Measurements from ENCODE around the gene ELFN1. TPM values are rescaled to one million over a fixed set of nuclear protein-coding genes. Genes with fewer than 3 reads are reported as not detected.

ELFN1 gene
- polyA plus RNA-seq, 4 donors: 0.80 to 2.0 TPM; not detected in 2

- no peaks in the 10 kb centered on the region for H3K9me3 ChIP-seq (ENCODE audit: control insufficient read depth in 2 of 2, insufficient read depth in 1 of 2, low read depth in 1 of 2, low read length in 1 of 2)
- no peak for DNase-seq
- no peak overlapping the region for H3K27ac ChIP-seq (ENCODE audit: low read depth in 1 of 3, low read length in 2 of 3)
- FAIRE-seq: no peak
- 63 to 84% (median 78%) methylated on average over 6 to 8 of the region's 8 CpGs for WGBS, 3 donors
- H3K27me3 ChIP-seq (ENCODE audit: control insufficient read depth in 3 of 3, insufficient read depth in 3 of 3, low read length in 3 of 3): peaks cover 0 to 3% (median 0%) of the 10 kb centered on the region in 3 donors
- no peaks in the 10 kb centered on the region for H3K4me1 ChIP-seq (ENCODE audit: control insufficient read depth in 3 of 3, insufficient read depth in 2 of 3, low read depth in 1 of 3, low read length in 2 of 3)
- no peaks in the 10 kb centered on the region for H3K36me3 ChIP-seq (ENCODE audit: control insufficient read depth in 3 of 3, insufficient read depth in 2 of 3, low read depth in 1 of 3, low read length in 3 of 3)
- no peak overlapping the region for H3K4me3 ChIP-seq (ENCODE audit: low read depth in 1 of 3, low read length in 3 of 3)
Measured at GRCh38 chr7:1736830-1737229, 66.8 kb downstream of the ELFN1 start.

DNA sequence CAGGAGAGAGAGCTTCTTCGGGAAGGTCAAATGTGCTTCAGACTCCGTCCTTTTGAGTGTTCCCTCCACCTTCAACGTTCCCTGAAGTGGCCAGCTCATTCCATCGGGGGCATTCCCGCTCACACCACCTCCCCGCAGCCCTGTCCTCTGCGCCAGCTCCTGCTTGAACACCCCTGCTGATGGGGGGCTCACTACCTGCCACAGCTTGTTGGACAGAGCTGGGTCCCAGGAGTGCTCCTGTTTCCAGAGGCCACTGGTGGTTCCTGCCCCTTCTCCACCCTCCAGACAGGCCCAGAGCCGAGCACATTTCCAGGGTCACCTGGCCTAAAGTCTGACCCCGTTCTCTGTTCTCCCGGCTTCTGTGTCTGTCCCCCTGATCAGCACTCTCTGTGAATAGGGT, 67.4 kb downstream of the ELFN1 start:
- FAIRE-seq: no peak
- no peaks in the 10 kb centered on the region for H3K36me3 ChIP-seq (ENCODE audit: control insufficient read depth in 3 of 3, insufficient read depth in 2 of 3, low read depth in 1 of 3, low read length in 3 of 3)
- H3K27ac ChIP-seq (ENCODE audit: low read depth in 1 of 3, low read length in 2 of 3): no peak overlapping the region
- H3K4me1 ChIP-seq (ENCODE audit: control insufficient read depth in 3 of 3, insufficient read depth in 2 of 3, low read depth in 1 of 3, low read length in 2 of 3): no peaks in the 10 kb centered on the region
- H3K9me3 ChIP-seq (ENCODE audit: control insufficient read depth in 2 of 2, insufficient read depth in 1 of 2, low read depth in 1 of 2, low read length in 1 of 2): no peaks in the 10 kb centered on the region
- 77 to 88% (median 84%) methylated on average over 10 of the region's 10 CpGs for WGBS, 3 donors
- H3K4me3 ChIP-seq (ENCODE audit: low read depth in 1 of 3, low read length in 3 of 3): no peak overlapping the region
- DNase-seq: no peak
- peaks cover 0 to 3% (median 0%) of the 10 kb centered on the region in 3 donors for H3K27me3 ChIP-seq (ENCODE audit: control insufficient read depth in 3 of 3, insufficient read depth in 3 of 3, low read length in 3 of 3)

- no peak overlapping the region for H3K4me3 ChIP-seq (ENCODE audit: low read depth in 1 of 3, low read length in 3 of 3)
- H3K4me1 ChIP-seq (ENCODE audit: control insufficient read depth in 3 of 3, insufficient read depth in 2 of 3, low read depth in 1 of 3, low read length in 2 of 3): peaks cover 0 to 2% (median 0%) of the 10 kb centered on the region in 3 donors
- no peaks in the 10 kb centered on the region for H3K36me3 ChIP-seq (ENCODE audit: control insufficient read depth in 3 of 3, insufficient read depth in 2 of 3, low read depth in 1 of 3, low read length in 3 of 3)
- peaks cover 0 to 3% (median 0%) of the 10 kb centered on the region in 3 donors for H3K27me3 ChIP-seq (ENCODE audit: control insufficient read depth in 3 of 3, insufficient read depth in 3 of 3, low read length in 3 of 3)
- WGBS, 3 donors: 90 to 93% (median 91%) methylated on average over 18 to 20 of the region's 20 CpGs
- H3K27ac ChIP-seq (ENCODE audit: low read depth in 1 of 3, low read length in 2 of 3): no peak overlapping the region
- H3K9me3 ChIP-seq (ENCODE audit: control insufficient read depth in 2 of 2, insufficient read depth in 1 of 2, low read depth in 1 of 2, low read length in 1 of 2): no peaks in the 10 kb centered on the region
- no peak for FAIRE-seq
- DNase-seq: no peak
Measured at GRCh38 chr7:1737956-1738355, 67.9 kb downstream of the ELFN1 start.

DNA sequence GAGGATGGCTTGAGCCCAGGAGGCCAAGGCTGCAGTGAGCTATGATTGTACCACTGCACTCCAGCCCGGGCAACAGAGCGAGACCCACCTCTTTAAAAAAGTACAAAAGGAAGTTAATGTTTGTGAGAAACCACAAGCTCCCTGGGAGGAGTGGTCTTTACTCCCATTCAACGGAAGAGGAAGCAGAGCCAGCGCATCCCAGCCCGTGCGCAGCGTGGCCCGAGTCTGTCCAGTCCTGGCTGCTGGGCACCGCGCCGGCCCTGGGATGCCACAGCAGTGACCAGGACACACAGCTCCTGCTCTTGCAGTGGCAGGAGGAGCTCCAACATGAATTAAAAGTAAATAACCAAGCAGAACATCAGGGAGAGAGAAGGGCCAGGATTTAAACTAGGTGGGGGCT, 68.4 kb downstream of the ELFN1 start:
- H3K4me3 ChIP-seq (ENCODE audit: low read depth in 1 of 3, low read length in 3 of 3): no peak overlapping the region
- DNase-seq (no peak), FAIRE-seq (no peak)
- no peaks in the 10 kb centered on the region for H3K9me3 ChIP-seq (ENCODE audit: control insufficient read depth in 2 of 2, insufficient read depth in 1 of 2, low read depth in 1 of 2, low read length in 1 of 2)
- H3K27me3 ChIP-seq (ENCODE audit: control insufficient read depth in 3 of 3, insufficient read depth in 3 of 3, low read length in 3 of 3): peaks cover 0 to 3% (median 0%) of the 10 kb centered on the region in 3 donors
- 60 to 83% (median 73%) methylated on average over 11 of the region's 11 CpGs for WGBS, 3 donors
- H3K4me1 ChIP-seq (ENCODE audit: control insufficient read depth in 3 of 3, insufficient read depth in 2 of 3, low read depth in 1 of 3, low read length in 2 of 3): peaks cover 0 to 4% (median 0%) of the 10 kb centered on the region in 3 donors
- no peaks in the 10 kb centered on the region for H3K36me3 ChIP-seq (ENCODE audit: control insufficient read depth in 3 of 3, insufficient read depth in 2 of 3, low read depth in 1 of 3, low read length in 3 of 3)
- no peak overlapping the region for H3K27ac ChIP-seq (ENCODE audit: low read depth in 1 of 3, low read length in 2 of 3)

DNA sequence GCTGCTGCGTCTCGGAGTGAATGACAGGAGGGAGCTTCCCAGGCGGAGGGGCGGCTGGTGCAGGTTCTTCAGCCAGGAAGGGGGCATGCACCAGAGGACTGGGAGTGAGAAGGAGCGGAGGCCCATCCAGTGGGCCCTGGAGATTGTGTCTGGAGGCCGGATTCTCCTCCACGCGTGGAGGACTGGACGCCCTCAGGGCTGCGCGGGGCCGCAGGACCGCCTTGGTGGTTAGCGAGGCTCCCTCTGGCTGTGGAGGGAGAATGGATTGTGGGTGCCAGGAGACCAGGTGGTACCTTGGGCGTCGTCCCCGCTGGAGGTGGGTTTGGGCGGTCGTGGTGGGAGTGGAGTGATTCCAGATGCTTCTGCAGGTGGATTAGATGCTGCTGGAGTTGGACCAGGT, 68.9 kb downstream of the ELFN1 start:
- DNase-seq (no peak), FAIRE-seq (no peak)
- 88 to 91% (median 90%) methylated on average over 18 to 19 of the region's 19 CpGs for WGBS, 3 donors
- peaks cover 0 to 4% (median 0%) of the 10 kb centered on the region in 3 donors for H3K4me1 ChIP-seq (ENCODE audit: control insufficient read depth in 3 of 3, insufficient read depth in 2 of 3, low read depth in 1 of 3, low read length in 2 of 3)
- H3K27me3 ChIP-seq (ENCODE audit: control insufficient read depth in 3 of 3, insufficient read depth in 3 of 3, low read length in 3 of 3): peaks cover 0 to 3% (median 0%) of the 10 kb centered on the region in 3 donors
- H3K27ac ChIP-seq (ENCODE audit: low read depth in 1 of 3, low read length in 2 of 3): no peak overlapping the region
- no peaks in the 10 kb centered on the region for H3K36me3 ChIP-seq (ENCODE audit: control insufficient read depth in 3 of 3, insufficient read depth in 2 of 3, low read depth in 1 of 3, low read length in 3 of 3)
- no peaks in the 10 kb centered on the region for H3K9me3 ChIP-seq (ENCODE audit: control insufficient read depth in 2 of 2, insufficient read depth in 1 of 2, low read depth in 1 of 2, low read length in 1 of 2)
- no peak overlapping the region for H3K4me3 ChIP-seq (ENCODE audit: low read depth in 1 of 3, low read length in 3 of 3)

DNA sequence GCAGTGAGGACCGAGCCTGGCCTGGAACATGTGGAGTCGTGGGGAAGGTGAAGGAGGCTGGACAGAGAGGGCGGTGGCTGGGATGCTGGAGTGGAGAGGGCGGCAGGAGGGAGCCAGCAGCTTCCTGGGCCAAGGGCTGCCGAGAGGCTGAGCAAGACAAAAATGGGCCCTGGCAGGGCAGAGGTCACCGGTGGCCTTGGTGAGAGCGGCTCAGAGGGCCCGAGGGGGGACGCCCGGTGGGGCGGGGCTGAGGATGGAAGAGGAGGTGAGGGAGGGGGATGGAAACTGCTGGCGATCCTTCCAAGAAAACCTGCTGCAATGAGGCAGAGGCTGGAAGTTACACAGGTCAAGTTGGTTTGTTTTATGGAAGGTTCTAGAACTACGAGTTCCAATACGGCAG, 69.5 kb downstream of the ELFN1 start:
- Histone ChIP-seq H3K27me3 (ENCODE audit: control insufficient read depth in 3 of 3, insufficient read depth in 3 of 3, low read length in 3 of 3) (peaks cover 0 to 3% (median 0%) of the 10 kb centered on the region in 3 donors), H3K4me1 (ENCODE audit: control insufficient read depth in 3 of 3, insufficient read depth in 2 of 3, low read depth in 1 of 3, low read length in 2 of 3) (peaks cover 0 to 4% (median 0%) of the 10 kb centered on the region in 3 donors), H3K27ac (ENCODE audit: low read depth in 1 of 3, low read length in 2 of 3) (no peak overlapping the region), H3K4me3 (ENCODE audit: low read depth in 1 of 3, low read length in 3 of 3) (no peak overlapping the region), H3K36me3 (ENCODE audit: control insufficient read depth in 3 of 3, insufficient read depth in 2 of 3, low read depth in 1 of 3, low read length in 3 of 3) (peaks cover 0 to under 1% (median 0%) of the 10 kb centered on the region in 3 donors), H3K9me3 (ENCODE audit: control insufficient read depth in 2 of 2, insufficient read depth in 1 of 2, low read depth in 1 of 2, low read length in 1 of 2) (no peaks in the 10 kb centered on the region)
- FAIRE-seq (no peak), DNase-seq (no peak)
- 39 to 72% (median 62%) methylated on average over 14 of the region's 14 CpGs for WGBS, 3 donors

- no peaks in the 10 kb centered on the region for H3K27me3 ChIP-seq (ENCODE audit: control insufficient read depth in 3 of 3, insufficient read depth in 3 of 3, low read length in 3 of 3)
- no peaks in the 10 kb centered on the region for H3K9me3 ChIP-seq (ENCODE audit: control insufficient read depth in 2 of 2, insufficient read depth in 1 of 2, low read depth in 1 of 2, low read length in 1 of 2)
- H3K4me3 ChIP-seq (ENCODE audit: low read depth in 1 of 3, low read length in 3 of 3): no peak overlapping the region
- H3K4me1 ChIP-seq (ENCODE audit: control insufficient read depth in 3 of 3, insufficient read depth in 2 of 3, low read depth in 1 of 3, low read length in 2 of 3): peaks cover 0 to 4% (median 0%) of the 10 kb centered on the region in 3 donors
- H3K27ac ChIP-seq (ENCODE audit: low read depth in 1 of 3, low read length in 2 of 3): no peak overlapping the region
- 76 to 89% (median 80%) methylated on average over 16 to 17 of the region's 17 CpGs for WGBS, 3 donors
- peaks cover 0 to 4% (median 0%) of the 10 kb centered on the region in 3 donors for H3K36me3 ChIP-seq (ENCODE audit: control insufficient read depth in 3 of 3, insufficient read depth in 2 of 3, low read depth in 1 of 3, low read length in 3 of 3)
- FAIRE-seq: no peak
- DNase-seq: no peak
Measured at GRCh38 chr7:1740214-1740613, 70.1 kb downstream of the ELFN1 start.

GRCh38 chr7:1741246-1741645, 71.2 kb downstream of the ELFN1 start:
- no peak overlapping the region for H3K27ac ChIP-seq (ENCODE audit: low read depth in 1 of 3, low read length in 2 of 3)
- FAIRE-seq: no peak
- H3K36me3 ChIP-seq (ENCODE audit: control insufficient read depth in 3 of 3, insufficient read depth in 2 of 3, low read depth in 1 of 3, low read length in 3 of 3): peaks cover 0 to 4% (median 0%) of the 10 kb centered on the region in 3 donors
- H3K27me3 ChIP-seq (ENCODE audit: control insufficient read depth in 3 of 3, insufficient read depth in 3 of 3, low read length in 3 of 3): no peaks in the 10 kb centered on the region
- no peaks in the 10 kb centered on the region for H3K9me3 ChIP-seq (ENCODE audit: control insufficient read depth in 2 of 2, insufficient read depth in 1 of 2, low read depth in 1 of 2, low read length in 1 of 2)
- H3K4me1 ChIP-seq (ENCODE audit: control insufficient read depth in 3 of 3, insufficient read depth in 2 of 3, low read depth in 1 of 3, low read length in 2 of 3): peaks cover 0 to 4% (median 0%) of the 10 kb centered on the region in 3 donors
- H3K4me3 ChIP-seq (ENCODE audit: low read depth in 1 of 3, low read length in 3 of 3): no peak overlapping the region
- 53 to 76% (median 63%) methylated on average over 5 to 8 of the region's 8 CpGs for WGBS, 3 donors
- no peak for DNase-seq
